Thoracic aorta (tissue), 2 donors: ENCODE measurements around the gene CAMK1D. TPM values are rescaled to one million over a fixed set of nuclear protein-coding genes. Genes with fewer than 3 reads are reported as not detected.

ENCODE experiments used
- ATAC-seq: fragments of 150-250 bp; one replicate; pipeline ENCODE4 v1.8.0; 2017; ENCODE audit warnings: low read depth; ENCODE audit not compliant: insufficient number of reproducible peaks, low FRiP score
- DNase-seq: peaks from one replicate; pipeline ENCODE4 v3.0.0-alpha.2; 2020; ENCODE audit warnings: low spot score
- H3K27ac ChIP-seq, 2 donors: fragments of 200-600 bp; sonication (generic); 1 replicate in 1 of 2; 2 replicates in 1 of 2; pipeline ENCODE4 v1.5.1; 2016; ENCODE audit warnings: mild to moderate bottlenecking in 2 of 2, moderate library complexity in 2 of 2
- H3K27me3 ChIP-seq: fragments of 200-600 bp; sonication (generic); replicated peaks from 2 replicates; pipeline ENCODE4 v1.6.0; 2016; ENCODE audit warnings: mild to moderate bottlenecking; ENCODE audit not compliant: insufficient read depth
- H3K36me3 ChIP-seq: fragments of 200-600 bp; sonication (generic); one replicate; pipeline ENCODE4 v1.5.1; 2016
- H3K4me1 ChIP-seq, 2 donors: fragments of 200-600 bp; sonication (generic); 1 replicate in 1 of 2; 2 replicates in 1 of 2; pipeline versions ENCODE4 v1.5.1 to v1.6.0; 2016; ENCODE audit warnings: low read depth in 2 of 2, mild to moderate bottlenecking in 1 of 2; ENCODE audit not compliant: control insufficient read depth in 1 of 2
- H3K4me3 ChIP-seq: fragments of 200-600 bp; sonication (generic); 2 replicates; pipeline ENCODE4 v1.5.1; 2016; ENCODE audit warnings: mild to moderate bottlenecking
- H3K9me3 ChIP-seq: fragments of 200-600 bp; sonication (generic); 2 replicates; pipeline ENCODE4 v1.5.1; 2016
- CTCF ChIP-seq: fragments of 200-600 bp; sonication (generic); IDR thresholded peaks from one replicate; pipeline ENCODE4 v1.5.1; 2019; ENCODE audit warnings: antibody characterized with exemption
- total RNA-seq, 2 donors: library from RNA; depleted of rRNA; stranded (reverse); fragments of >200 nt; gene quantifications; one replicate each; pipeline versions ENCODE4 v1.1.0 to v1.2.3, GENCODE V29; 2016

Gene CAMK1D
- total RNA-seq, 2 donors from 2014 or later: 8.7 to 11.2 TPM

- Histone ChIP-seq H3K9me3 (no peaks in the 10 kb centered on the region), H3K36me3 (no peaks in the 10 kb centered on the region), H3K4me3 (no peak overlapping the region), H3K27me3 (no peaks in the 10 kb centered on the region), H3K27ac (no peak overlapping the region), H3K4me1 (peaks cover 3 to 11% of the 10 kb centered on the region in 2 donors)
- TF ChIP-seq CTCF: no peak
- no peak for DNase-seq
- ATAC-seq: no peak
These were observed 71.3 kb downstream of the CAMK1D start for GRCh38 chr10:12420530-12421120.

GRCh38 chr10:12422189-12422588 is 72.8 kb downstream of the CAMK1D start:
- H3K27me3 ChIP-seq: no peaks in the 10 kb centered on the region
- peaks cover 3 to 11% of the 10 kb centered on the region in 2 donors for H3K4me1 ChIP-seq
- no peaks in the 10 kb centered on the region for H3K9me3 ChIP-seq
- no peak overlapping the region for H3K27ac ChIP-seq
- H3K4me3 ChIP-seq: no peak overlapping the region
- no peak for ATAC-seq
- no peak for DNase-seq
- TF ChIP-seq CTCF: no peak
- H3K36me3 ChIP-seq: no peaks in the 10 kb centered on the region

GRCh38 chr10:12423896-12424295 is 74.5 kb downstream of the CAMK1D start:
- no peaks in the 10 kb centered on the region for H3K9me3 ChIP-seq
- DNase-seq: no peak
- peaks cover 3 to 11% of the 10 kb centered on the region in 2 donors for H3K4me1 ChIP-seq
- H3K36me3 ChIP-seq: no peaks in the 10 kb centered on the region
- TF ChIP-seq CTCF: no peak
- no peak for ATAC-seq
- H3K27me3 ChIP-seq: no peaks in the 10 kb centered on the region
- H3K4me3 ChIP-seq: no peak overlapping the region
- no peak overlapping the region for H3K27ac ChIP-seq

- no peaks in the 10 kb centered on the region for H3K36me3 ChIP-seq
- DNase-seq (no peak), ATAC-seq (no peak)
- no peaks in the 10 kb centered on the region for H3K9me3 ChIP-seq
- no peak overlapping the region for H3K27ac ChIP-seq
- H3K4me3 ChIP-seq: no peak overlapping the region
- no peak for TF ChIP-seq CTCF
- no peaks in the 10 kb centered on the region for H3K27me3 ChIP-seq
- no peaks in the 10 kb centered on the region for H3K4me1 ChIP-seq
These were observed 77.9 kb downstream of the CAMK1D start for GRCh38 chr10:12427276-12427675.

- ATAC-seq (no peak), DNase-seq (no peak)
- Histone ChIP-seq H3K9me3 (no peaks in the 10 kb centered on the region), H3K27ac (no peak overlapping the region), H3K4me3 (no peak overlapping the region), H3K36me3 (no peaks in the 10 kb centered on the region), H3K27me3 (no peaks in the 10 kb centered on the region), H3K4me1 (no peaks in the 10 kb centered on the region)
- no peak for TF ChIP-seq CTCF
These were observed 79.2 kb downstream of the CAMK1D start for GRCh38 chr10:12428447-12429135.
